ENCODE data around the gene RCOR1.
"Not testable (repeated sequence)": the region's sequence is repeated elsewhere in the genome, so short reads cannot be mapped to it uniquely, and the experiment has no call there.

The RCOR1 gene

GRCh38 chr14:102758087-102758486 lies 165.6 kb downstream of the RCOR1 start:
- no peak for DNase-seq

GRCh38 chr14:102759456-102760187 lies 167.2 kb downstream of the RCOR1 start:
- no peak for DNase-seq

- no peak for DNase-seq
Observed at GRCh38 chr14:102760496-102761193, 168.2 kb downstream of the RCOR1 start.

GRCh38 chr14:102761206-102761605 lies 168.8 kb downstream of the RCOR1 start:
- DNase-seq, result no peak

GRCh38 chr14:102764220-102764671 lies 171.8 kb downstream of the RCOR1 start:
- DNase-seq, result no peak

- DNase-seq, result not testable (repeated sequence)
Observed at GRCh38 chr14:102765770-102766169, 173.3 kb downstream of the RCOR1 start.

GRCh38 chr14:102768223-102769048 lies 176.0 kb downstream of the RCOR1 start:
- no peak for DNase-seq

- no peak for DNase-seq
Observed at GRCh38 chr14:102769049-102769327, 176.5 kb downstream of the RCOR1 start.

- no peak for DNase-seq
Observed at GRCh38 chr14:102770147-102771123, 178.0 kb downstream of the RCOR1 start.

GRCh38 chr14:102771144-102771543 lies 178.7 kb downstream of the RCOR1 start:
- DNase-seq, result no peak

GRCh38 chr14:102772781-102773570 lies 180.5 kb downstream of the RCOR1 start:
- DNase-seq, result no peak

GRCh38 chr14:102774391-102775153 lies 182.1 kb downstream of the RCOR1 start:
- no peak for DNase-seq

- DNase-seq, result no peak
Observed at GRCh38 chr14:102775855-102776760, 183.7 kb downstream of the RCOR1 start.

GRCh38 chr14:102776761-102777710 lies 184.6 kb downstream of the RCOR1 start, which contains the start of gene TRAF3:
TSS of gene TRAF3 (plus strand) at chr14:102777449. CDS start at chr14:102870202, 92,753 bp downstream.
- no peak for DNase-seq

GRCh38 chr14:102777711-102778337 lies 185.4 kb downstream of the RCOR1 start:
- DNase-seq, result no peak

- DNase-seq, result no peak
Observed at GRCh38 chr14:102778338-102779083, 186.1 kb downstream of the RCOR1 start.

- no peak for DNase-seq
Observed at GRCh38 chr14:102779084-102779462, 186.6 kb downstream of the RCOR1 start.
